NCI-H128 (cell line): ENCODE results near the gene RAB43.
"Not testable (repeated sequence)": the region's sequence is repeated elsewhere in the genome, so short reads cannot be mapped to it uniquely, and the experiment has no call there.

ENCODE experiments used
- DNase-seq: peaks from one replicate; lab custom pipeline; 2025; ENCODE audit not compliant: unreplicated experiment; lab: John Stamatoyannopoulos, UW

The RAB43 gene

GRCh38 chr3:129122412-129123011, 908 bp upstream of the RAB43 start:
- no peak for DNase-seq

- DNase-seq, result no peak
Measured at GRCh38 chr3:129121016-129121791, 400 bp downstream of the RAB43 start.

- no peak for DNase-seq
Measured at GRCh38 chr3:129120254-129121004, 1.2 kb downstream of the RAB43 start.

GRCh38 chr3:129119365-129120100, 2.1 kb downstream of the RAB43 start:
- DNase-seq, result no peak

- DNase-seq, result no peak
Measured at GRCh38 chr3:129118745-129119144, 2.9 kb downstream of the RAB43 start.

GRCh38 chr3:129117134-129117533, 4.5 kb downstream of the RAB43 start:
- DNase-seq, result no peak

- DNase-seq, result no peak
Measured at GRCh38 chr3:129116482-129116946, 5.1 kb downstream of the RAB43 start.

GRCh38 chr3:129114455-129114854, 7.1 kb downstream of the RAB43 start:
- DNase-seq, result no peak

- no peak for DNase-seq
Measured at GRCh38 chr3:129112308-129113052, 9.1 kb downstream of the RAB43 start.

- not testable (repeated sequence) for DNase-seq
Measured at GRCh38 chr3:129111076-129111780, 10.4 kb downstream of the RAB43 start.

- DNase-seq, result no peak
Measured at GRCh38 chr3:129107793-129108192, 13.8 kb downstream of the RAB43 start.

GRCh38 chr3:129106866-129107565, 14.6 kb downstream of the RAB43 start:
- no peak for DNase-seq

- DNase-seq, result no peak
Measured at GRCh38 chr3:129106320-129106719, 15.3 kb downstream of the RAB43 start.

GRCh38 chr3:129105862-129106261, 15.7 kb downstream of the RAB43 start:
- no peak for DNase-seq

- DNase-seq, result no peak
Measured at GRCh38 chr3:129104498-129105079, 17.0 kb downstream of the RAB43 start.

GRCh38 chr3:129104051-129104450, 17.6 kb downstream of the RAB43 start:
- no peak for DNase-seq

GRCh38 chr3:129103296-129103695, 18.3 kb downstream of the RAB43 start:
- DNase-seq, result no peak

- no peak for DNase-seq
Measured at GRCh38 chr3:129101370-129102138, 20.1 kb downstream of the RAB43 start.
